D721Med (cell line): Measurements from ENCODE around the gene MVD.

Experiments
- DNase-seq: peaks from one replicate; pipeline ENCODE4 v3.0.0; 2011; ENCODE audit warnings: low spot score; ENCODE audit not compliant: insufficient read length
- FAIRE-seq: peaks from 2 replicates; lab custom pipeline; 2011; peaks lifted over from hg19 to GRCh38; lab: Jason Lieb, UNC
- CTCF ChIP-seq: IDR thresholded peaks from 2 replicates; pipeline ENCODE4 v1.5.1; 2012; ENCODE audit warnings: mild to moderate bottlenecking, control low read depth; ENCODE audit not compliant: insufficient read depth; ENCODE audit errors: missing control alignments

The MVD gene

GRCh38 chr16:88606148-88606757 lies 56.6 kb downstream of the MVD start:
- no peak for TF ChIP-seq CTCF
- DNase-seq (no peak), FAIRE-seq (no peak)

- DNase-seq (no peak), FAIRE-seq (no peak)
- no peak for TF ChIP-seq CTCF
Observed at GRCh38 chr16:88605186-88606147, 57.4 kb downstream of the MVD start.

- DNase-seq (no peak), FAIRE-seq (no peak)
- no peak for TF ChIP-seq CTCF
Observed at GRCh38 chr16:88602091-88602490, 60.8 kb downstream of the MVD start.
